Natural killer cell treated with Interleukin-12 subunit alpha and Interleukin-12 subunit beta and Interleukin-15 and Interleukin-18, amount 100 ng/mL, for 72 hours (primary cell): Measurements from ENCODE around the gene STIMATE. TPM values are rescaled to one million over a fixed set of nuclear protein-coding genes. Genes with fewer than 3 reads are reported as not detected.

Experiments
- ATAC-seq, 2 donors: fragments of 150-1000 bp; cut with Tn5 transposase in 1 of 2; sonication (Bioruptor Pico), chemical (Tn5 transposase) in 1 of 2; 2 replicates each; pipeline ENCODE4 v1.10.0; 2021
- DNase-seq: peaks from one replicate; pipeline ENCODE4 v3.0.0; 2022; ENCODE audit warnings: low spot score
- H3K27ac Mint-ChIP-seq, 2 donors: 1 replicate in 1 of 2; 2 replicates in 1 of 2; pipeline ENCODE4 v1.8.0; 2022; ENCODE audit warnings: mixed read lengths in 2 of 2, mild to moderate bottlenecking in 1 of 2, moderate library complexity in 1 of 2
- H3K27me3 Mint-ChIP-seq, 2 donors: 1 replicate in 1 of 2; 2 replicates in 1 of 2; pipeline ENCODE4 v1.8.0; 2022; ENCODE audit warnings: mixed read lengths in 2 of 2
- H3K36me3 Mint-ChIP-seq: one replicate; pipeline ENCODE4 v1.8.0; 2022; ENCODE audit warnings: mixed read lengths
- H3K4me1 Mint-ChIP-seq, 2 donors: 1 replicate in 1 of 2; 2 replicates in 1 of 2; pipeline ENCODE4 v1.8.0; 2022; ENCODE audit warnings: low read depth in 2 of 2, mixed read lengths in 2 of 2, mild to moderate bottlenecking in 1 of 2
- H3K4me3 Mint-ChIP-seq: one replicate; pipeline ENCODE4 v1.8.0; 2022; ENCODE audit warnings: mixed read lengths
- H3K9me3 Mint-ChIP-seq: 2 replicates; pipeline ENCODE4 v1.8.0; 2022; ENCODE audit warnings: mixed read lengths
- total RNA-seq, 2 donors: library from RNA; stranded (reverse); gene quantifications; one replicate each; pipeline ENCODE4 v1.2.3, GENCODE V29; 2022

STIMATE gene
- total RNA-seq, 2 donors from 2014 or later: 19.8 to 31.1 TPM

GRCh38 chr3:52790337-52790736 is 107.0 kb downstream of the STIMATE start:
- ATAC-seq (no peak), DNase-seq (peak; percentile 32)
- Mint-ChIP-seq H3K9me3 (no peaks in the 10 kb centered on the region), H3K27me3 (no peaks in the 10 kb centered on the region), H3K36me3 (no peaks in the 10 kb centered on the region), H3K27ac (no peak overlapping the region), H3K4me1 (no peaks in the 10 kb centered on the region), H3K4me3 (no peak overlapping the region)

DNA sequence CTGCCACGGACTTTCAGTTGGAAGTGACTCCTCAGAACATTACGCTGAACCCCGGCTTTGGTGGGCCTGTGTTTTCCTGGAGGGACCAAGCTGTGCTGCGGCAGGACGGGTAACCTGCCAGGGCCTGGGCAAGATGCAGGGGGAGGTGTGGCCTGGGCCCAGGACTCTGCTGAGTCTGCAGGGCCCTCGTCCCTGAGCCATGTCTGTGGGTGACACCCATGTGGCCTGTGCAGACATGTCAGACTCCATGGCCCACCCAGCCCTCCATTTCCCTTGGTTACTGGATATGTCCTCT is 107.7 kb downstream of the STIMATE start:
- ATAC-seq (no peak), DNase-seq (peak; percentile 34)
- H3K36me3 Mint-ChIP-seq: no peaks in the 10 kb centered on the region
- H3K9me3 Mint-ChIP-seq: no peaks in the 10 kb centered on the region
- H3K27ac Mint-ChIP-seq: no peak overlapping the region
- no peaks in the 10 kb centered on the region for H3K27me3 Mint-ChIP-seq
- H3K4me3 Mint-ChIP-seq: no peak overlapping the region
- no peaks in the 10 kb centered on the region for H3K4me1 Mint-ChIP-seq

DNA sequence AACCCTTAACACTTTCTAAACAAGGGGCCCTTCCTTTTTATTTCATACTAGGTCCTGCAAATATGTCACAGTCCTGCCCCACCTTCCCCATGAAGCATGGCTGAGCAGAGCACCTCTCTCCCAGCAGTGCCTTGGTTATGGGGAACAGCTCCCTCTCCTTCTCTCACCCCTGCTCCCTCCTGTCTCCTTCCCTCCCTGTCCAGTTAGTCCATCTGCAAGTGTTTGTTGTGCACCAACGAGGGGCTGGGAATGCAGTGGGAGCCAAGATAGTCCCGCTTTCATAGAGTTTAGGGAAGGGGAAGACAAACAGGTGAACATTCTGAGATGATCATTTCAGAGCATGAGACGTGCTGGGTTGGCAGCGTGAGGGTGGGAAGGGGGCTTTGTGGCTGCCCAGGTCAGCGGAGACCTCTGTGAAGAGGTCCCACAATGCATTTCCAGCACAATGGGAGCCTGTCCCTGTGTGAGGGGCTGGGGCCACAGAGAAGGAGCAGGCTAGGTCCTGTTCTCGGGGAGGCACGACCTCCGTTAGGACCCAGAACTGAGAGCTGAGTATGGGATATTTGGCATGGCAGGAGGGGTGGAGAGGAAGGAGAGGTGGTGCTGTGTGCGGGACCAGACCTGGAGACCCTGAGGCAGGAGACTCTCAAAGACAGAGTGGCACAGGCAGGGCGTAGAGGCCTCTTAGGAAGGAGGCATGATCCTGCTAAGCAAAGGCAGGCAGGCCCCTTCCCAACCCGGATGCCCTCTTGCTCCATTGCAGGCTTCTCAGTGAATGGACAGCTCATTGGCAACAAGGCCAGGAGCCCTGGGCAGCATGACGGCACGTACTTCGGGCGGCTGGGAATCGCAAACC is 108.2 kb downstream of the STIMATE start:
- ATAC-seq (no peak), DNase-seq (peak; percentile 8)
- no peak overlapping the region for H3K27ac Mint-ChIP-seq
- H3K4me1 Mint-ChIP-seq: no peaks in the 10 kb centered on the region
- H3K36me3 Mint-ChIP-seq: no peaks in the 10 kb centered on the region
- H3K9me3 Mint-ChIP-seq: no peaks in the 10 kb centered on the region
- no peak overlapping the region for H3K4me3 Mint-ChIP-seq
- no peaks in the 10 kb centered on the region for H3K27me3 Mint-ChIP-seq

DNA sequence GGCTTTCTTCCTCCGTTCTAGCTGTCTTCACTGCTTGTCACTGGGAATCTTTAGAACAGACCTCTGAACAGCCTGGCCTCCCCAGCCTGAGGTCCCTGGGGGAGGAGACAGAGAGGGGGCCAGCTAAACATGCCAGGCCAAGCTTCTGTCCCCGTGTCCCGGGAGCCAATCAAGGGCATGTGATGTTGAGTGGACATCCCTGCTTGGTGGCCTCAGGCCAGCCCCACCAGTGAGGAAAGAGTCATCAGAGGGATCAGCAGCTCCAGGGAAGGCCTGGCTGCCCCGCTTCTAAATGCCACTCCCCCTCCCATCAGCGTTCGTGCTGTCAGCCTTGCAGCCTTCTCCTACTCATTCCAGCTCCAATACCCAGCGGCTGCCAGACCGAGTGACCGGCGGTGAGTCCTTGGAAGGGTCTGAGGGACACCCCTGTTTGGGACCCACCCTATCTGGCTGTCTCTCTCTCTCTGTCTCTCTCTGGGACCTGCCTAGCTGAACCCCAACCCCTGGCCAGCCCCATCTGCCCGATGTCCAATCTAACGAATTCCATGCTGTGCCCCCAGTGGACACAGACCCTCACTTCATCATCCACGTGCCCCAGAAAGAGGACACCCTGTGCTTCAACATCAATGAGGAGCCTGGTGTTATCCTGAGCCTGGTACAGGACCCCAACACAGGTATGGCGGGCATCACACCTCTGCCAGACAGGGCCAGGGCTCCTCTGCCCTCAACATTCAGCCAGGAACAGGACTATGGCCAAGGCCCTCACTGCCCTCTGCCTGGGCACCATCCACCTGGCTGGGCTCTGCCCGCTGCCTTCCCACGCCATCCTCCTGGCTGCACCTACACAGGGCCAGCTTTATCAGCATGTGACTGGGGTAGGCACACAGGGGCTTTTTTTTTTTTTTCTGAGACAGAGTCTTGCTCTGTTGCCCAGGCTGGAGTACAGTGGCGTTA is 109.4 kb downstream of the STIMATE start:
- H3K9me3 Mint-ChIP-seq: no peaks in the 10 kb centered on the region
- no peak overlapping the region for H3K4me3 Mint-ChIP-seq
- H3K27ac Mint-ChIP-seq: no peak overlapping the region
- H3K27me3 Mint-ChIP-seq: no peaks in the 10 kb centered on the region
- peak; percentile 40 for DNase-seq
- ATAC-seq: no peak
- no peaks in the 10 kb centered on the region for H3K36me3 Mint-ChIP-seq
- no peaks in the 10 kb centered on the region for H3K4me1 Mint-ChIP-seq

- ATAC-seq (no peak), DNase-seq (peak; percentile 41)
- Mint-ChIP-seq H3K9me3 (no peaks in the 10 kb centered on the region), H3K27ac (no peak overlapping the region), H3K4me3 (no peak overlapping the region), H3K27me3 (no peaks in the 10 kb centered on the region), H3K36me3 (no peaks in the 10 kb centered on the region), H3K4me1 (no peaks in the 10 kb centered on the region)
These were observed 110.1 kb downstream of the STIMATE start for GRCh38 chr3:52787246-52787645.

Other genes starting within 250 kb of the STIMATE start
- 10 to 100 TPM; 85.3 to 95.4 TPM for gene PBRM1, start 211.6 kb downstream of the STIMATE start, total RNA-seq
- gene GNL3, start 211.5 kb downstream of the STIMATE start, total RNA-seq: 100 to 1,000 TPM; 153 to 225 TPM
- 10 to 100 TPM; 32.4 to 41.1 TPM for gene GLT8D1, start 191.8 kb downstream of the STIMATE start, total RNA-seq
- 10 to 100 TPM; 74.4 to 92.4 TPM for gene SPCS1, start 191.4 kb downstream of the STIMATE start, total RNA-seq
- 10 to 100 TPM; 24.8 to 52.7 TPM for gene NEK4, start 126.6 kb downstream of the STIMATE start, total RNA-seq
- not detected for gene ITIH1, start 119.9 kb downstream of the STIMATE start, total RNA-seq
- gene ITIH3, start 102.8 kb downstream of the STIMATE start, total RNA-seq: not detected
- gene ITIH4, start 66.9 kb downstream of the STIMATE start, total RNA-seq: 10 to 100 TPM in 1 of 2 donors, 1 to 10 TPM in 1; 8.5 to 14.6 TPM
- 1 to 10 TPM in 1 of 2 donors, not detected in 1; 1.3 TPM for gene MUSTN1, start 62.5 kb downstream of the STIMATE start, total RNA-seq
- gene SFMBT1, start 148.5 kb upstream of the STIMATE start, total RNA-seq: 10 to 100 TPM; 20.0 to 25.5 TPM
- 10 to 100 TPM; 33.1 to 51.6 TPM for gene RFT1, start 232.9 kb upstream of the STIMATE start, total RNA-seq